HG02678 (cell line): Measurements from ENCODE around the gene INPP4B.
"Not testable (repeated sequence)": the region's sequence is repeated elsewhere in the genome, so short reads cannot be mapped to it uniquely, and the experiment has no call there.

Experiments
- ATAC-seq: cut with Tn5 transposase; IDR thresholded peaks from one replicate; pipeline ENCODE4 v1.9.1; 2021; ENCODE audit warnings: mild to moderate bottlenecking, moderate library complexity; ENCODE audit not compliant: unreplicated experiment

Gene INPP4B

GRCh38 chr4:142104041-142104440 lies 742.1 kb downstream of the INPP4B start:
- no peak for ATAC-seq

GRCh38 chr4:142101401-142101800 lies 744.7 kb downstream of the INPP4B start:
- ATAC-seq: no peak

GRCh38 chr4:142100941-142101340 lies 745.2 kb downstream of the INPP4B start:
- no peak for ATAC-seq

- no peak for ATAC-seq
Observed at GRCh38 chr4:142098900-142099545, 747.1 kb downstream of the INPP4B start.

- ATAC-seq: no peak
Observed at GRCh38 chr4:142098380-142098779, 747.7 kb downstream of the INPP4B start.

GRCh38 chr4:142097015-142097414 lies 749.1 kb downstream of the INPP4B start:
- ATAC-seq: no peak

- ATAC-seq: no peak
Observed at GRCh38 chr4:142095886-142096605, 750.1 kb downstream of the INPP4B start.

- ATAC-seq: no peak
Observed at GRCh38 chr4:142092941-142093340, 753.2 kb downstream of the INPP4B start.

- no peak for ATAC-seq
Observed at GRCh38 chr4:142091691-142092182, 754.4 kb downstream of the INPP4B start.

- ATAC-seq: no peak
Observed at GRCh38 chr4:142091085-142091513, 755.0 kb downstream of the INPP4B start.

- no peak for ATAC-seq
Observed at GRCh38 chr4:142088906-142089305, 757.2 kb downstream of the INPP4B start.

GRCh38 chr4:142085513-142086292 lies 760.4 kb downstream of the INPP4B start:
- no peak for ATAC-seq

- no peak for ATAC-seq
Observed at GRCh38 chr4:142083264-142083663, 762.8 kb downstream of the INPP4B start.

- ATAC-seq: no peak
Observed at GRCh38 chr4:142081025-142081424, 765.1 kb downstream of the INPP4B start.

- ATAC-seq: no peak
Observed at GRCh38 chr4:142079959-142080358, 766.1 kb downstream of the INPP4B start.

- ATAC-seq: no peak
Observed at GRCh38 chr4:142077048-142077447, 769.1 kb downstream of the INPP4B start.

- not testable (repeated sequence) for ATAC-seq
Observed at GRCh38 chr4:142068304-142068703, 777.8 kb downstream of the INPP4B start.

GRCh38 chr4:142066562-142066961 lies 779.5 kb downstream of the INPP4B start:
- not testable (repeated sequence) for ATAC-seq

- ATAC-seq: no peak
Observed at GRCh38 chr4:142065086-142065647, 780.9 kb downstream of the INPP4B start.

- ATAC-seq: no peak
Observed at GRCh38 chr4:142064181-142064580, 781.9 kb downstream of the INPP4B start.

- ATAC-seq: no peak
Observed at GRCh38 chr4:142045996-142046395, 800.1 kb downstream of the INPP4B start.
